Measurements from ENCODE around the gene ARID3A.

DNA sequence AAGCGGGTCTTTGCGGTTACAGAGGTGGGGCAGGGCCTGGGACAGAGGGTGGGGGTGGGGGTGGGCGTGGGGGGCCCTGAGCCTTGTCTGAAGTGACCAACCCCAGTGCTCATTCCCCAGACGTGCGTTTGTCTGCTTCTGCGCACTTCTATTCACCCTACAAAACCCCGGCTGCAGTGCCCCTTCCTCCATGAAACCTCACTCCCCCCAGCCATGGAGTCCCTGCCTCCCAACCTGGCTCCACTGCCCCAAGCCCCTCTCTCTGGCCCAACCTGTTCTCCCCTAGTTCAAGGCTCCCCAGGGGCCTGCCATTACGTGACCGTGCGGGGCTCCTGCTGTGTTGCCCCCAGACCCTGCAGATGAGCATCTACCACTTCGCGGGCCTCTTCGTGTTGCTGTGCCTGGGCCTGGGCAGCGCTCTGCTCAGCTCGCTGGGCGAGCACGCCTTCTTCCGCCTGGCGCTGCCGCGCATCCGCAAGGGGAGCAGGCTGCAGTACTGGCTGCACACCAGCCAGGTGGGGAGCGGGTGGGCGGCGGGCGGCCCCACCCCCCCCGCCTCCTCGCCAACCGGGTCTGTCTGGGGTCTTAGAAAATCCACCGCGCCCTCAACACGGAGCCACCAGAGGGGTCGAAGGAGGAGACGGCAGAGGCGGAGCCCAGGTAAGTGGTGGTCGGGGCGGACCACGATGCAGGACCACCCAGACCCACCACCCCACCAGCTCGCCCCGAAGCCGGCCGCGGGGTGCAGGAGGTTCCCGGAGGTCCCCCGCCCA lies 82.6 kb downstream of the ARID3A start:
- TF ChIP-seq CTCF (IDR thresholded peaks at IDR 0.05) (no peak), POLR2A (IDR thresholded peaks at IDR 0.05) (no peak)

Measured in uterus (tissue), 2 donors.